Osteocyte (in vitro differentiated cells): ENCODE results near the gene TMEM168. TPM values are rescaled to one million over a fixed set of nuclear protein-coding genes. Genes with fewer than 3 reads are reported as not detected.

Experiments
- DNase-seq: peaks from one replicate; pipeline ENCODE4 v3.0.0; 2021; ENCODE audit warnings: mixed read lengths; ENCODE audit not compliant: unreplicated experiment; ENCODE audit errors: extremely low spot score
- H3K27ac Mint-ChIP-seq: one replicate; pipeline ENCODE4 v1.8.0; 2021; ENCODE audit warnings: mild to moderate bottlenecking, mixed read lengths; ENCODE audit not compliant: unreplicated experiment
- H3K27me3 Mint-ChIP-seq: one replicate; pipeline ENCODE4 v1.8.0; 2021; ENCODE audit warnings: mixed read lengths; ENCODE audit not compliant: unreplicated experiment
- H3K36me3 Mint-ChIP-seq: one replicate; pipeline ENCODE4 v1.8.0; 2021; ENCODE audit warnings: mixed read lengths; ENCODE audit not compliant: unreplicated experiment
- H3K4me1 Mint-ChIP-seq: one replicate; pipeline ENCODE4 v1.8.0; 2021; ENCODE audit warnings: mixed read lengths; ENCODE audit not compliant: unreplicated experiment
- H3K4me3 Mint-ChIP-seq: one replicate; pipeline ENCODE4 v1.8.0; 2021; ENCODE audit warnings: mild to moderate bottlenecking, moderate library complexity, mixed read lengths; ENCODE audit not compliant: unreplicated experiment
- H3K9me3 Mint-ChIP-seq: one replicate; pipeline ENCODE4 v1.8.0; 2021; ENCODE audit warnings: mixed read lengths; ENCODE audit not compliant: unreplicated experiment
- CTCF ChIP-seq: fragments of 200-600 bp; sonication (generic); IDR thresholded peaks from 2 replicates; pipeline ENCODE4 v1.5.0; 2021; ENCODE audit warnings: antibody characterized with exemption, mild to moderate bottlenecking, moderate library complexity
- total RNA-seq: library from RNA; stranded (reverse); gene quantifications from 2 replicates; pipeline ENCODE4 v1.2.1, GENCODE V29; 2021

The TMEM168 gene
- total RNA-seq, 1 donor from 2014 or later: 21.7 TPM

- no peaks in the 10 kb centered on the region for H3K9me3 Mint-ChIP-seq
- peaks cover 3% of the 10 kb centered on the region for H3K36me3 Mint-ChIP-seq
- no peaks in the 10 kb centered on the region for H3K27me3 Mint-ChIP-seq
- H3K27ac Mint-ChIP-seq: no peak overlapping the region
- no peak for TF ChIP-seq CTCF
- no peak overlapping the region for H3K4me3 Mint-ChIP-seq
- DNase-seq: no peak
- H3K4me1 Mint-ChIP-seq: peaks cover 22% of the 10 kb centered on the region
These were observed 20.1 kb downstream of the TMEM168 start for GRCh38 chr7:112770051-112770450.

- no peaks in the 10 kb centered on the region for H3K27me3 Mint-ChIP-seq
- DNase-seq: no peak
- peaks cover 9% of the 10 kb centered on the region for H3K36me3 Mint-ChIP-seq
- no peak overlapping the region for H3K4me3 Mint-ChIP-seq
- H3K9me3 Mint-ChIP-seq: no peaks in the 10 kb centered on the region
- H3K27ac Mint-ChIP-seq: no peak overlapping the region
- no peak for TF ChIP-seq CTCF
- peaks cover 10% of the 10 kb centered on the region for H3K4me1 Mint-ChIP-seq
These were observed 25.1 kb downstream of the TMEM168 start for GRCh38 chr7:112765105-112765504.

- DNase-seq: no peak
- H3K4me1 Mint-ChIP-seq: peaks cover 5% of the 10 kb centered on the region
- H3K9me3 Mint-ChIP-seq: no peaks in the 10 kb centered on the region
- no peak overlapping the region for H3K4me3 Mint-ChIP-seq
- peaks cover 9% of the 10 kb centered on the region for H3K36me3 Mint-ChIP-seq
- no peaks in the 10 kb centered on the region for H3K27me3 Mint-ChIP-seq
- no peak for TF ChIP-seq CTCF
- no peak overlapping the region for H3K27ac Mint-ChIP-seq
These were observed 26.2 kb downstream of the TMEM168 start for GRCh38 chr7:112763996-112764395.

GRCh38 chr7:112763298-112763697, 26.9 kb downstream of the TMEM168 start:
- H3K4me3 Mint-ChIP-seq: no peak overlapping the region
- no peaks in the 10 kb centered on the region for H3K9me3 Mint-ChIP-seq
- no peak for TF ChIP-seq CTCF
- peaks cover 5% of the 10 kb centered on the region for H3K4me1 Mint-ChIP-seq
- no peak overlapping the region for H3K27ac Mint-ChIP-seq
- H3K27me3 Mint-ChIP-seq: no peaks in the 10 kb centered on the region
- peaks cover 9% of the 10 kb centered on the region for H3K36me3 Mint-ChIP-seq
- DNase-seq: no peak

- no peak overlapping the region for H3K4me3 Mint-ChIP-seq
- H3K36me3 Mint-ChIP-seq: peaks cover 7% of the 10 kb centered on the region
- no peaks in the 10 kb centered on the region for H3K27me3 Mint-ChIP-seq
- TF ChIP-seq CTCF: no peak
- no peaks in the 10 kb centered on the region for H3K9me3 Mint-ChIP-seq
- DNase-seq: no peak
- H3K4me1 Mint-ChIP-seq: no peaks in the 10 kb centered on the region
- no peak overlapping the region for H3K27ac Mint-ChIP-seq
These were observed 30.3 kb downstream of the TMEM168 start for GRCh38 chr7:112759905-112760304.
